NOMO-1 (cell line): Measurements from ENCODE around the gene RSPH10B2.
"Not testable (repeated sequence)": the region's sequence is repeated elsewhere in the genome, so short reads cannot be mapped to it uniquely, and the experiment has no call there.

Source experiments
- DNase-seq, 2 experiments: peaks; one replicate each; lab custom pipeline; 2025; ENCODE audit not compliant: unreplicated experiment in 2 of 2; lab: John Stamatoyannopoulos, UW

The RSPH10B2 gene

GRCh38 chr7:6835521-6835920, 81.6 kb downstream of the RSPH10B2 start:
- DNase-seq = not testable (repeated sequence)

GRCh38 chr7:6837081-6837480, 83.2 kb downstream of the RSPH10B2 start:
- DNase-seq = not testable (repeated sequence)

- DNase-seq = not testable (repeated sequence)
Observed at GRCh38 chr7:6842278-6842921, 88.5 kb downstream of the RSPH10B2 start.

- DNase-seq = not testable (repeated sequence)
Observed at GRCh38 chr7:6843092-6843491, 89.2 kb downstream of the RSPH10B2 start.

- DNase-seq = not testable (repeated sequence)
Observed at GRCh38 chr7:6843654-6844053, 89.8 kb downstream of the RSPH10B2 start.

- not testable (repeated sequence) for DNase-seq
Observed at GRCh38 chr7:6845971-6846449, 92.1 kb downstream of the RSPH10B2 start.

GRCh38 chr7:6847751-6848150, 93.8 kb downstream of the RSPH10B2 start:
- not testable (repeated sequence) for DNase-seq
